Esophagus muscularis mucosa (tissue), 4 donors: ENCODE results near the gene XDH.

Source experiments
- EP300 ChIP-seq: sonication (generic); formaldehyde crosslinking; IDR thresholded peaks from one replicate; pipeline ENCODE4 v1.6.1; 2017; ENCODE audit warnings: antibody characterized with exemption
- POLR2A ChIP-seq: fragments of 450-650 bp; IDR thresholded peaks from one replicate; pipeline ENCODE4 v1.6.1; 2017; ENCODE audit warnings: antibody characterized with exemption, moderate library complexity, mild to moderate bottlenecking, low read depth
- TF ChIP-seq, protein P1 (sequence below), 3 experiments: fragments of 200-600 bp in 2 of 3; fragments of 450-650 bp in 1 of 3; sonication (generic) in 2 of 3; IDR thresholded peaks; one replicate each; pipeline ENCODE4 v1.5.1; 2017 to 2019; ENCODE audit warnings: antibody characterized with exemption in 3 of 3, mild to moderate bottlenecking in 2 of 3, moderate library complexity in 1 of 3

DNA sequence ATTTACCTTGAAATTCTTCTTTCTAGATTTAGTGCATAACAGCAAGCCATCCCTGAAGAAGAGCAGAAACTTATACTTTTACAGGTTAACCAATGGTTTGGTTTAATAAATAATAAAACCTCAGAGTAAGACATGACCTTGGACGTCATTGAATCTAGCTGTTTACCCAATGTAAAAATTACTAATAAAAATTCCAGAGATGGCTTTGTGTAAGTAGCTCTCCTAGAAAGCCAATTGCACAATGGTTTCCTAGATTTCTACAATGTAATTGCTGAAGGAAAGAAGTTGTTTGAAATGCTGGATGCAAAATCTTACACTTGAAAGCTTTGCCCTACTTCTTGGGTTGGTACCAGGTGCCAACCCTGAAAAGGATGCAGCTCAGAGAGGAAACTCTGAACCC, 1.5 kb downstream of the XDH start:
- TF ChIP-seq, protein P1, sequence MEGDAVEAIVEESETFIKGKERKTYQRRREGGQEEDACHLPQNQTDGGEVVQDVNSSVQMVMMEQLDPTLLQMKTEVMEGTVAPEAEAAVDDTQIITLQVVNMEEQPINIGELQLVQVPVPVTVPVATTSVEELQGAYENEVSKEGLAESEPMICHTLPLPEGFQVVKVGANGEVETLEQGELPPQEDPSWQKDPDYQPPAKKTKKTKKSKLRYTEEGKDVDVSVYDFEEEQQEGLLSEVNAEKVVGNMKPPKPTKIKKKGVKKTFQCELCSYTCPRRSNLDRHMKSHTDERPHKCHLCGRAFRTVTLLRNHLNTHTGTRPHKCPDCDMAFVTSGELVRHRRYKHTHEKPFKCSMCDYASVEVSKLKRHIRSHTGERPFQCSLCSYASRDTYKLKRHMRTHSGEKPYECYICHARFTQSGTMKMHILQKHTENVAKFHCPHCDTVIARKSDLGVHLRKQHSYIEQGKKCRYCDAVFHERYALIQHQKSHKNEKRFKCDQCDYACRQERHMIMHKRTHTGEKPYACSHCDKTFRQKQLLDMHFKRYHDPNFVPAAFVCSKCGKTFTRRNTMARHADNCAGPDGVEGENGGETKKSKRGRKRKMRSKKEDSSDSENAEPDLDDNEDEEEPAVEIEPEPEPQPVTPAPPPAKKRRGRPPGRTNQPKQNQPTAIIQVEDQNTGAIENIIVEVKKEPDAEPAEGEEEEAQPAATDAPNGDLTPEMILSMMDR (IDR thresholded peaks at IDR 0.05) = no peak
- TF ChIP-seq EP300 (no peak), POLR2A (no peak)
